IPS-20b (cell line): ENCODE results near the gene NKX1-1.

Experiments
- H3K27ac ChIP-seq: one replicate; pipeline ENCODE4 v1.5.1; 2013; ENCODE audit warnings: low read length
- H3K27me3 ChIP-seq: 2 replicates; pipeline ENCODE4 v1.6.1; 2013; ENCODE audit warnings: mild to moderate bottlenecking, low read length, inconsistent platforms; ENCODE audit not compliant: insufficient read depth
- H3K36me3 ChIP-seq: 2 replicates; pipeline ENCODE4 v1.6.1; 2013; ENCODE audit warnings: low read depth, mild to moderate bottlenecking, inconsistent platforms, low read length, moderate library complexity; ENCODE audit not compliant: insufficient read depth
- H3K4me1 ChIP-seq: 2 replicates; pipeline ENCODE4 v1.6.1; 2013; ENCODE audit warnings: mild to moderate bottlenecking, control low read depth, inconsistent platforms, low read length, moderate library complexity; ENCODE audit not compliant: insufficient read depth
- H3K4me3 ChIP-seq: 2 replicates; pipeline ENCODE4 v1.5.1; 2013; ENCODE audit warnings: mild to moderate bottlenecking, low read length, inconsistent platforms
- H3K9ac ChIP-seq: 2 replicates; pipeline ENCODE4 v1.6.1; 2013; ENCODE audit warnings: low read depth, mild to moderate bottlenecking, inconsistent platforms, low read length, moderate library complexity
- H3K9me3 ChIP-seq: 2 replicates; pipeline ENCODE4 v1.6.1; 2013; ENCODE audit warnings: mild to moderate bottlenecking, low read depth, low read length, inconsistent platforms; ENCODE audit not compliant: insufficient read depth

NKX1-1 gene

DNA sequence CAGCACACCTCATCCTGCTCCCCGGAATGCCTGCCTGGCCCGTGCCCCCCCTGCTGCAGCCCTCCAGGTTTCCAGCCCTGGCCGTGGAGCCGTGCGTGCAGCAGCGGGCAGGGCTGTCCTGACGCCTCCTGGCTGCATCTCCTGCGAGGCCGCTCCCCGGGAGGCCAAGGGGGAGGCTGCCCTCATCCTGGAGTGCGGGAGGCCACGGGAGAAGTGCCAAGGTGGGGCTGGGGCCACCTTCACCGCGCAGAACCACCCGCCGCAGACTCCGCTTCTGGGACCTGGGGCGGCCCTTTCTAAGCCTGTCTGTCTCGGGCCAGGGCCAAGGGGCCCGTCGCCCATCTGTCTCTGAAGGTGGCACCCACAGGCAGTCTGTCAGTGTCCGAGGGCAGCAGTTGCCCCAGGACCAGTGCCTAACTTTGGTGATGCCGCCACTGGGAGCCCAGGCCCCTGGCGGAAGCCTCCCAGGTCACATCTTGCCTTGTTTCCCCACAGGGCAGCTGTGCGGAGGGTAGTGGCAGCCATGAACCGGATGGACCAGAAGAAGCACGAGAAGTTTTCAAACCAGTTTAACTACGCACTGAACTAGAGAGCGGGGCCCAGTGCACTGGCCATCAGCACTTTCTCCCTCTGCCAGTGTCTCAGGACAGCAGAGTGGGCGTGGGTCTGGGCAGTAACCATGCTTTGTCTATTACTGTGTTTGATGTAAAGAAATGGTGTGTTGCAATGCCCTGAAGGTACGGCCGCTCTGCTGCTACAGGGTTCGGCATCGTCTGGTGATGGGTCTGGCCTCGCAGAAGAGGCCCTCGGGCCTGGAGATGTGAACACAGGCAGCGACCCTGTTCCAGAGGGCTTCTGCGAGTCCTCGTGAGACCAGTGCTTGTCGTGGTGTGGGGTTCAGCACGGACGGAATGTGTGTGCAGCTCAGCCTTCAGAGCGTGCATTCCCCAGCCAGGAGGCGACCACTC is 20.6 kb downstream of the NKX1-1 start:
- Histone ChIP-seq H3K9me3 (no peaks in the 10 kb centered on the region), H3K4me1 (no peaks in the 10 kb centered on the region), H3K9ac (no peak overlapping the region), H3K27me3 (no peaks in the 10 kb centered on the region), H3K27ac (no peak overlapping the region), H3K36me3 (no peaks in the 10 kb centered on the region), H3K4me3 (no peak overlapping the region)

DNA sequence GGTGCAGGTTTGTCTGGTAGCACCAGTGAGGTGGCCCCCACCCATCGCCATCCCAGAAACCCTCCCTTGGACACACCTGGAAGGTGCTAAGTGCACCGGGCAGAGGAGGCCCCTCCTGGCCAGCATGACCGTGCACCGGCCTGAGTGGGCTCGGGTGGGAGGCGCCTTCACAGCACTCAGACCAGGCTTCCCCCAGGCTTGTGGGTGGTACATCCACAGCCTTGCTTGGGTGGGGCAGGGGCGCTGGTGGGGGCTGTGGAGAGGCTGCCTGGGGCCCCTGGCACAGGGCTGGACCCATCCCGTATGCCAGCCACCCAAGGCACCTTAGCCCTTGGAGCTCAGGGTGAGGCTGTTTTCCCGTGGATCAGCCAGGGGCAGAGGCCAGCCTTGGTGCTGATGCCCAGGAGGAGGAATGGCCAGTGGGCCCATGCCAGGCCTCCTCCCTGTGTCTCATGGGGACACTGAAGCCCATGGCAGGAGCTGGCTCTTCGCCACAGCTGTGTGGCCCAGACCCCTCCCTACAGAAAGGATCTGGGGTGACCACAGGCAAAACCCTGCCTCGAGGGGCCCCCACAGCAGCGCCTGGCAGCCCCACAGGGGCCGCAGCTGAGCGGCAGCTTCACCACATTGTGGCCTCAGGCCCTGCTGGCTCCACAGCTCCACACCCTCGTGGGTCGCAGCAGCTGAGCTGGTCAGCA is 21.4 kb downstream of the NKX1-1 start:
- no peaks in the 10 kb centered on the region for H3K27me3 ChIP-seq
- H3K27ac ChIP-seq, result no peak overlapping the region
- no peak overlapping the region for H3K4me3 ChIP-seq
- no peaks in the 10 kb centered on the region for H3K36me3 ChIP-seq
- no peak overlapping the region for H3K9ac ChIP-seq
- no peaks in the 10 kb centered on the region for H3K4me1 ChIP-seq
- H3K9me3 ChIP-seq, result no peaks in the 10 kb centered on the region

DNA sequence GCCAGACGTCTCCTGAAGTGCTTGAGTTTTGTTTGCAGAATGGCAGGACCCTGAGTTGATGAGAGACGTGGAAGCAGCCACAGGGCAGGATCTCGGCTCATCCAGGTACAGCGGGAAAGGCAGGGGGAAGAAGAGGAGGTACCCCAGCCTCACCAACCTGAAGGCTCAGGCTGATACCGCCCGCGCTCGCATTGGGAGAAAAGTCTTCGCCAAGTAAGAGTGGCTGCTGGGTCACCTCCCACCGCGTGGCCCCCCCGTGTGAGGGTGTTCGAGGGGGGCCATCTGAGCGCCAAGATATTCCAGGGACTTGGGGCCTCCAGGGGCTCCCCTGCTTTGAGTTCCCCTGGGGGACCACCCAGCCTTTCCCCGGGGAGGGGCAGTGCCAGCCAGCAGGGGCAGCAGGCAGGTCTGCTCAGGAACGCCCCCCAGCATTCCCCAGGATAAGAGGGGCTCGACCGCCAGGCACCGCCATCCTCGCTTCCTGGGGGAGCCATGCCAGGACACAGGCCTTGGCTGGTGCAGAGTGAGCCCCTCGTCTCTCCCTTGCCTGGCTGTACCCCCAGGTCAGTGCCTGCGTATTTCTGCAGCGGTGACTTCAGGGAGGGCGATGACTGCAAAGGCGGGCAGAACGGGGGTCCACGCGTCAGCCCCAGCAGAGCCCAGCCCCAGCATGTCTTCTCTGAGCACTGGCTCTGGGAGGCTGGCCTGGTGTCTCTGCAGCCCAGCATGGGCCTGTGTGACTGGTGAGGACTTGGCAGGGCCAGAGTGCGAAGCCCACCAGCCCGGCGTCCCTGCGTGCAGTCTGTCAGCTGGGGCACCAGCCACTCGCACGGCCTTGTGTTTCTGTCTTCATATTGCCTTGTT is 22.3 kb downstream of the NKX1-1 start:
- Histone ChIP-seq H3K4me1 (no peaks in the 10 kb centered on the region), H3K9me3 (no peaks in the 10 kb centered on the region), H3K36me3 (no peaks in the 10 kb centered on the region), H3K4me3 (no peak overlapping the region), H3K27me3 (no peaks in the 10 kb centered on the region), H3K27ac (no peak overlapping the region), H3K9ac (no peak overlapping the region)

DNA sequence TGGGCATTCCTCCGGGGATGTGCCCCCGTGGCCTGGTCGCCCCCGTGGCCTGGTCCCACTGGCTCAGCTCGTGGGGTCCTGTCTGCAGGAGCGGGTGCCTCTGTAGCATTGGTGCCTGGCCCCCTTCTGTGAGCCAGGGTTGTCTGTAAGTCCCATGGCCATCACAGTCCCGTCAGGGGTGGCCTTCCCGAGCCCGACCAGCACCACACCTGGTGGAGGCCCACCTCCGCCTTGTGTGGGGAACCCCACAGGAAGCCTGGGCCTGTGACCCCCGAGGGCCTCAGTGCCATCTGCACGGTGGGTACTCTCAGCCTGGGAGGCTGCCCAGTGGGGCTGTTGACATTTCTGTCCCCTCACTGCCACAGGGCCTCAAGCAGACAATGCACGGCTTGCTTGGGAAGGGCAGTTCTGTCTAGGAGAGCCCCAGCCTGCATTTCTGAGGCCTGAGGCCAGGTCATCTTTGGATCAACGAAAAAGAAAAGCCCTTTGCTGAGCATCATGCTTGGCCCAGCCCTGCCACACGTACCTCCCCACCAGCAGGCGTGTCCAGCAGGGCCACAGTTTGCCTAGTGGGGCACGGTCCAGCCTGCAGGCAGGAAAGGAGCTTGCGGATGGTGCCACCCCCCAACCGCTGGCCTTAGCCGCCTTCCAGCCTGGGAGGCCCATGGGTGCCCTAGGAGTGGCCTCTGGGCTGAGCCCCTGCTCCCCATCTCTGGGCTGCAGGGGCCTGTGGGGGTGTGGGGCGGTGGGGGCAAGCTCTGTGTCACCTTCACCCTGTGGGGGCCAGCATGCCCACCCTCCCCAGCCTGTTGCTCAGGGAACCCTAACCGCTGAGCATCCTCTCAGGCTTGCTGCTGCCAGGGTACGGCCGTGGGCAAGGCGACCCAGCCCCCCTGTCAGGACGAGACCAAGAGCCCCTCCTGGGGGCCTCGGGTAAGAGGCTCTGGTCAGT is 23.2 kb downstream of the NKX1-1 start:
- H3K36me3 ChIP-seq, result no peaks in the 10 kb centered on the region
- no peaks in the 10 kb centered on the region for H3K27me3 ChIP-seq
- H3K27ac ChIP-seq, result no peak overlapping the region
- H3K4me1 ChIP-seq, result no peaks in the 10 kb centered on the region
- H3K9ac ChIP-seq, result no peak overlapping the region
- no peak overlapping the region for H3K4me3 ChIP-seq
- no peaks in the 10 kb centered on the region for H3K9me3 ChIP-seq

DNA sequence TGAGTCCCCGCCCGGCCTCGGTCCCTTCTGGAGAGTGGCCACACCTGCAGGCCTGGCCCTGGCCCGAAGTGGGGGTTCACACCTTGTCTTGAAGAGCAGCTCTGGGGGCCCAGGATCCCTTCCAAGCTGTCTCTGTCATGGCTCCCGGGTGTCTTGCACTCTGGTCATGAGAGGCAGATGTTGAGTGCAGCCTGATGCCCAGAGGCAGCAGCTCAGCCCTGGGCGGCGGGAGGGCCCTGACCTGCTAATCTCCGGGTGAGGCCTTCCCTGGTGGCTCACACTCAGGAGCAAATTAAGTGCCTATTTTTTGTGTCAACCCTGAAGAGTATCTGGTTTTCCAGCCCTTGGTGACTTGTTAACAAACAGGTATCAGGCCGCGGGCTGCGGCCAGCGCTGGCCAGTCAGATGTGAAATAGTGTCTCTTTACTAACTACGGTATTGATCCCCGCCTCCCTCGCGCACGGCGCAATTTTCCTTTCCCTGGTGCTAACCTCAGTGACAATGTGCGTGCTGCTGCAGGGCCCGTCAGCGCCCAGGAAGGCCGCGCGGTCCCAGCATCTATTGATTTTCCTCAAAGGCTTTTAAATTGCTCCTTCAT is 24.2 kb downstream of the NKX1-1 start:
- Histone ChIP-seq H3K9me3 (no peaks in the 10 kb centered on the region), H3K4me1 (no peaks in the 10 kb centered on the region), H3K27ac (no peak overlapping the region), H3K4me3 (no peak overlapping the region), H3K36me3 (no peaks in the 10 kb centered on the region), H3K9ac (no peak overlapping the region), H3K27me3 (no peaks in the 10 kb centered on the region)

DNA sequence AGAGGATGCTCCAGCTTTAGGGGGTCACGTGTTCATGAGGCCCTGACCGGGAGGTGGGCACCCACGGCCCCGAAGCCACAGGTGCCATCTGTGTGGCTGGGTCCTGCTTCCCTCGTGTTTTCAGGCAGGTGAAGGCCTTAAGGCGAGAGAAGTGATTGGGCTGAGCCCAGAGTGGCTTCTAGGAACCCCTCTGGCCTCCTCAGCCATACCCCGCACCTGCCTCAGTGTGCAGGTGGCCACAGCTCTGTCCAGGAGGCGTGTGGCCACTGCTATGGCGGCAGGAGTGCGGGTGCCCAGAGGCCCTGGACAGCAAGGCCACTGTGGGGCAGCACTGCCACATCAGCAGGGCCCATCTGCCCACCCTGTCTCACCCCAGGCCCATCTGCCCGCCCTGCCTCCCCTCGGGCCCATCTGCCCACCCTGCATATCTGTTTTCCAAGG is 25.0 kb downstream of the NKX1-1 start:
- H3K36me3 ChIP-seq, result no peaks in the 10 kb centered on the region
- H3K9ac ChIP-seq, result no peak overlapping the region
- H3K9me3 ChIP-seq, result no peaks in the 10 kb centered on the region
- H3K27ac ChIP-seq, result no peak overlapping the region
- H3K27me3 ChIP-seq, result no peaks in the 10 kb centered on the region
- no peak overlapping the region for H3K4me3 ChIP-seq
- H3K4me1 ChIP-seq, result no peaks in the 10 kb centered on the region

DNA sequence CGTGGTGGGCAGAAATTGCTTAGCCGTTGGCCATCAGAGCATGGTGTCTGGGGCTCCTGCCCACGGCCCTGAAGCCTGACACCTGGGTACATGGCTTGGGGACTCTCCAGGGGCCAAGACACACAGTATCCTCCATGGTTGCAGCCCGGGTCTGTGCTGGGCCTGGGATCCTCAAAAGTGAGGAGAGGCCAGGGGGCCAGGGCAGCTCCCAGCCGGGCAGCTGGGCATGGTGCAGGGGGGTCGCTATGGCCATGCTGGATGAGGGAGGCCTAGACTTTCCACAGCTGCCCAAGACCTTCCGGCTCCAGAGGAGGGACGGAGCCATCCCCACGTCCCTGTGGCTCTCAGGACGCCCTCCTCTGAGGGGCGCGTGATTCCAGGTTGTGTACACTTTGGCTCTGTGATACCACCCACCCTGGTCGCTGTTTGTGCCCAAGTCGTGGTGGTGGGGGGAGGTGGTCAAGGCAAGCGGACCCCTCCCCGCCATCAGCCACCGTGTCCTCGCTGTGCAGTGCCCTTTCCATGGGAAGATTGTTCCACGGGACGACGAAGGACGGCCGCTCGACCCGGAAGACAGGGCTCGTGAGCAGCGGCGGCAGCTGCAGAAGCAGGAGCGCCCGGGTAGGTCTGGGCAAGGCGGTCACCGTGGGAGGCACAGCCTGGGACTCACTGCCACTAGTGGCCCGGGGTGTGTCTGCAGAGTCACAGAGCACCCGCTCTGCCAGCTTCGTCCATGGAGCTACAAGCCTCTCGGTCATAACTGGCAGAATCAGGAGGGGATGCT is 25.7 kb downstream of the NKX1-1 start:
- no peaks in the 10 kb centered on the region for H3K4me1 ChIP-seq
- H3K27ac ChIP-seq, result no peak overlapping the region
- no peaks in the 10 kb centered on the region for H3K9me3 ChIP-seq
- H3K4me3 ChIP-seq, result no peak overlapping the region
- H3K9ac ChIP-seq, result no peak overlapping the region
- no peaks in the 10 kb centered on the region for H3K27me3 ChIP-seq
- no peaks in the 10 kb centered on the region for H3K36me3 ChIP-seq

DNA sequence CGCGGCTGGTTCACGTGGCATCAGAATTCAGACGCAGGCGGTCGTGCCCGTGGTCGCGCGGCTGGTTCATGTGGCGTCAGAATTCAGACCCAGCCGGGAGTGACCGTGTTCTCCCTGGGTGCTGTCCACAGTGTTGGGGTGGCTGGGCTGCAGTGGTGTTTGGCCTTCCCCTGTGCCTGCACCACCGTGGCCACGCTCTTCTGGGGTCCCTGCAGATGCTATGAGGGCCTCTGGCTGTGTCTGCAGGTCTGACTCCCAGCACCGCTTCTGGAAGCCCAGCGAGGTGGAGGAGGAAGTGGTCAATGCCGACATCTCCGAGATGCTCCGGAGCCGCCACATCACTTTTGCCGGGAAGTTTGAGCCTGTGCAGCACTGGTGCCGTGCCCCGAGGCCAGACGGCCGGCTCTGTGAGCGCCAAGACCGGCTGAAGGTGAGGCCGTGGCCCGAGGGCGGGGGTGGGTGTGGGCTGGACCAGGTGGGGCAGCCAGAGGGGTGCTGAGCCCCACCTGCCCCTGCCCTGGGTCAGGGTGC is 26.4 kb downstream of the NKX1-1 start:
- H3K36me3 ChIP-seq, result no peaks in the 10 kb centered on the region
- H3K9me3 ChIP-seq, result no peaks in the 10 kb centered on the region
- no peaks in the 10 kb centered on the region for H3K4me1 ChIP-seq
- H3K4me3 ChIP-seq, result no peak overlapping the region
- H3K27me3 ChIP-seq, result no peaks in the 10 kb centered on the region
- no peak overlapping the region for H3K27ac ChIP-seq
- H3K9ac ChIP-seq, result no peak overlapping the region

DNA sequence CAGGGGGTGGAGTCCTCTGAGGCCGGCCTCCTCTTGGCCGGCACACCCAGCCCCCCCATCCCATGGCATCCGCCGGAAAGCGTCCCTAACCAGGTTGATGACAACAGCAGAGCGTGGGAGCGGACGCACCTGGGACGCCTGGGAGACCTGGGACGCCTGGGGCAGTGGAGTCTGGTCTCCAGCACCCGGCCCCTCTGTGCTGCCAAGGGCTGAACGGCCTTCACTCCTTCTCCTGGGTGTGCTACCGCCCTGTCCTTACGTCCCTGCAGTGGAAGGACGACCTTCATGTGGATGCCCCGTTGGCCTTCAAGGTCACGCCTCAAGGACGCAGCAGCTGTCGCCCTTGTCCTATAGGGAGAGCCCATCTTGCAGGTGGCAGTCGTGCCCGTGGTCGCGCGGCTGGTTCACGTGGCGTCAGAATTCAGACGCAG is 26.9 kb downstream of the NKX1-1 start:
- Histone ChIP-seq H3K27ac (no peak overlapping the region), H3K9ac (no peak overlapping the region), H3K9me3 (no peaks in the 10 kb centered on the region), H3K4me1 (no peaks in the 10 kb centered on the region), H3K27me3 (no peaks in the 10 kb centered on the region), H3K36me3 (no peaks in the 10 kb centered on the region), H3K4me3 (no peak overlapping the region)
